ENCODE data around the gene THAP12.
"Not testable (repeated sequence)": the region's sequence is repeated elsewhere in the genome, so short reads cannot be mapped to it uniquely, and the experiment has no call there.

The THAP12 gene

DNA sequence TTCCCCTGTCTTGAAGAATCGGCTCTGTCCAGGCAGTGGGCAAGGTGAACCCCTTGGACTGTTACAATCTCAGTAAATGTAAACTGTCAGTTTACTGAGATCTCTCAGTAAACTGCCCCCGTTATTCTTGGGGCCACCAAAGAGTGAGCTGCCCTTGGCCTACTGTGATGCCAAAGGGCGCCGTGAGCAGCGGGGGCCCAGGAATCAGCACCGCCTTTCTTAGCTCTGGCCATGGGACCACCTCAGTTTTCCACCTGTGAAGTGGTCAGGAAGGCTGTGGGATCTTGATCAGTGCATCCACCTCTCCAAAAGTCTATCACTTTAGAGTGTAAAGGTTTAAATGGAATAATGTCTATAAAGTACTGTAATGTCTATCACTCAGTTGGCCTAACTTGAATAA lies 57.1 kb downstream of the THAP12 start:
- DNase-seq: no peak

DNA sequence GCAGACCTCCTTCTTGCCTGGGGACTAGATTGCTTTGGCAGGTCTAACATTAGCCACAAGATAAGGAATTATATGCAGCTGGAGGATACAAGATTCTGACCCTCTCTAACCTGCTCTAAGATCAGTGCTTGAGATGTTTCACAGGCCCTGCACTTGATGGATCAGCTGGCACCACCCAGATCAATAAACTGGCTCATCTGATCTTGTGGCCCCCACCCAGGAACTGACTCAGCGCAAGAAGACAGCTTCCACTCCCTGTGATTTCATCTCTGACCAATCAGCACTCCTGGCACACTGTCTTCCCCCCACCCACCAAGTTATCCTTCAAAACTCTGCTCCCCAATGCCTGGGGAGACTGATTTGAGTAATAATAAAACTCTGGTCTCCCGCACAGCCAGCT lies 57.6 kb downstream of the THAP12 start:
- not testable (repeated sequence) for DNase-seq

DNA sequence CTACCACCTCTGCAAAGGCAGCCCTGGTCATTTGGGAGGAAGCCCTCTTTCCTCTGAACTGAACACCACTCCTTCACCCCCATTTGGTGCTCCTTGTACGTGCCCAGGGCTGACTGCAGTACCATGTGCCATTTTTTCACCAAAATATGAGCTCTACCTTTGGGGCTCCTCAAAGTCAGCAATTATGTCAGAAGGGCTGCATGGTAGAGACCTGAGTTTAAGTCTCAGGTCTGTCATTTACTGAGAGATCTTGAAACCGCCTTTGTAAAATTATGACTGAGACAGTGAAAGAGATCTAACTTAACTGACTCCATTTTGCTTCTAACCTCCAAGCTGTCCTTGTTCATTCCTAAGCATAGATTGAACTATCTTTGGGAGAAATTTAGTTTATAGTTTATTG lies 58.0 kb downstream of the THAP12 start:
- DNase-seq: no peak

DNA sequence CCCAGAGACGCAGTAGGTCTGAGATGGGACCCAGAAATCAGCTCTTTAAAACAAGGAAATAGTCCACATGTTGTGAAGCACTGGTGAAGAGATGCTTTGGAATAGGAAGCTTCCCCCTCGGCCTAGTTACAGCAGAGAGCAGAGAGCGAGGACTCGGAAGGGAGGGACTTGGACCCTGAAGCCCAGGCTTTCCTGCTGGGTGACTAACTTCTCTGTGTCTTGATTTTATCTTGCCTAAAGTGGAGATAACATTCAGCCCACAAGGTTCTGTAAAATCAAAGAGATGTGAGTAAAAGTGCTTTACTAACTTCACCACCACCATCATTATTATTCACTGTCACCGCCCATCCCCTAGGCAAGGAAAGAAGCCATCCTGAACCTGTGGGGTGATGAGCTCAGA lies 58.4 kb downstream of the THAP12 start:
- DNase-seq: no peak

GRCh38 chr11:76321820-76322524 lies 59.0 kb downstream of the THAP12 start:
- DNase-seq: no peak

DNA sequence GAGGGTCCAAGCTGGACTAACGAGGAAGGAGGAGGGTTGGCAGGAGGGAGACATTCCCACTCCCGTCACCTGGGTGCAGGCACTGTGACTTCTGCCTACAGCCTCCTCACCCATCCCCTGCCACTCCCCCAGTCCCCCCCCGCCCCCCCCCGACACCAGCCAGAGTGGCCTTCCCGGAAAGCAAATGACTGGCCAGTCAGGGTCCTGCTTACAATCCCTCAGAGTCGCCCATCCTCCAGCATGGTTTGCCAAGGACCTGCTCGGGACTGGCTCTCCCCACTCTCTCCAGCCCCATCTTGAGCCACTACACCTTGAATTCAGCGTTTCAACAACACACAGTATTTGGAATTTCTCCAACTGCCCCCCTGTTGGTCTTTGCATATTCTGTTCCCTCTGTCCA lies 59.6 kb downstream of the THAP12 start:
- no peak for DNase-seq

- DNase-seq: no peak
Observed at GRCh38 chr11:76320929-76321328, 60.0 kb downstream of the THAP12 start.

DNA sequence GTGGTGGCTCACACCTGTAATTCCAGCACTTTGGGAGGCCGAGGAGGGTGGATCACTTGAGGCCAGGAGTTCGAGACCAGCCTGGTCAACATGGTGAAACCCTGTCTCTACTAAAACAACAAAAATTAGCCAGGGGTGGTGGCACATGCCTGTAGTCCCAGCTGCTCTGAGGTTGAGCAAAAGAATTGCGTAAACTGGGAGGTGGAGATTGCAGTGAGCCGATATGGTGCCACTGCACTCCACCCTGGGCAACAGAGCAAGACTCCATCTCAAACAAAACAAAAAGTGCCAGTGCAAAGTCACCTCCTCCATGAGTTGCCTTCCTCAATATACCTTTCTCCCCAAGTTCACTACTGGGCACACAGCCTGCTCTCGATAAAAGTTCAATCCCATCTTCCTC lies 61.1 kb downstream of the THAP12 start:
- DNase-seq: not testable (repeated sequence)

- no peak for DNase-seq
Observed at GRCh38 chr11:76318744-76319384, 62.1 kb downstream of the THAP12 start.

DNA sequence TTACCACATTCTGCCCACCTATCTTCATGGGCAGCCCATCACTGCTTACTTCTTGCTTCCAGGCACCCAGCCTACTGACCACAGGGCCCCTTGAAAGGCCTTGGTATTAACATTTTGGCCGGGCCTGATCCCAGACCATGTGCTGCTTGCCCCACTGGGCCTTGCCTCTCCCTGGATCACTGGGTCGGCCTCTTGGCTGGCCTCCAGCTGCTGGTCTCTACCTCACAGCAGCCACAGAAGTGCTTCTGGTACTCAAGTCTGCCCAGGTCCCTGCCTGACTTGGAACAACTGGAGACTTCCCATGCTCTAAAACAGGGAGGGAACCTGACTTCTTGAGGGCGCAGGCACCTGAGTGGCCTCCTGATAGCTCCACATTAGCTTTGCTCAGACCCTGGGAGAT lies 63.6 kb downstream of the THAP12 start:
- DNase-seq: no peak

- no peak for DNase-seq
Observed at GRCh38 chr11:76316726-76317125, 64.2 kb downstream of the THAP12 start.

GRCh38 chr11:76315182-76315853 lies 65.6 kb downstream of the THAP12 start:
- DNase-seq: no peak

GRCh38 chr11:76314741-76315090 lies 66.2 kb downstream of the THAP12 start:
- no peak for DNase-seq

- DNase-seq: no peak
Observed at GRCh38 chr11:76313913-76314740, 66.8 kb downstream of the THAP12 start.

- DNase-seq: no peak
Observed at GRCh38 chr11:76313271-76313670, 67.7 kb downstream of the THAP12 start.

DNA sequence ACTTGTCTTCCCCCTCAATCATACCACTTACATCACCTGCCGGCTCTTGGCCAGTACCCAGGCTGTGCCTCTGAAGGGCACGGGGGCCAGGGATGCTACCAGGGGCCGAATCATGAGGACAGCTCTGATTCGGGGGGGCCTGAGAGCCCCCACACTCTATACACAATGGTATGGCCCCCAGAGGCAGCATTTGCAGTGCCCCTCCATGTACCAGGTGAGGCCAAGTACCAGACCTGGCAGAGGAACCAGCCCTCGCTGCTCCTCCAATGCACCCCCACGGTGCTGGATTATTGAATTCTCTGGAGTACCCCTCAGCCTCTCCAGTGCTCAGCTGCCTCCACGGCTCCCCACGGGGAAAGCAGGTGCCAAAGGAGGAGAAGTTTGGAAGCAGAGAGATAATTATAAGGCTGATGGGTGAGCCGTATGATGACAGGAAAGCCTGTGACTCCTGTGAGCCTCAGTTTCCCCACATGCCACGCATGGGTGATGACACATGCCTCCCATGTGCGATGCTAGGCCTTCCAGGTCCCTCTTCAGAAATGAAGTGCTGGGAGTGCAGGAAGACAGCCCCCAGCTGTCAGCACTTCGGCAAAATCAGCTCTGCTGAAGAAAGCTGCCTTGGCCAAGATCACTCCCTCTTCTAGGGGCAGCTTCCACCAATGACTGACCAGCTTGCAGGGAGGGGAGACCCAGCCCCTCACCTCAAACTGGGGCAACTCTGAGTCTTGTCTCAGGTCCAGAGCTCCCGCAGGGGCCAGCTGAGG lies 69.9 kb downstream of the THAP12 start:
- DNase-seq: no peak

- DNase-seq: no peak
Observed at GRCh38 chr11:76307978-76308747, 72.8 kb downstream of the THAP12 start.

GRCh38 chr11:76307396-76307795 lies 73.5 kb downstream of the THAP12 start:
- DNase-seq: no peak

- no peak for DNase-seq
Observed at GRCh38 chr11:76303399-76303798, 77.5 kb downstream of the THAP12 start.

GRCh38 chr11:76302996-76303395 lies 77.9 kb downstream of the THAP12 start:
- DNase-seq: no peak

Measured in DMS 273 treated with DMSO at 0.1 percent for 48 hours (cell line).